Breast epithelium (tissue), 4 donors: ENCODE measurements around the gene PML. TPM values are rescaled to one million over a fixed set of nuclear protein-coding genes. Genes with fewer than 3 reads are reported as not detected.
A peak's percentile ranks its signal among the peaks of the same experiment; 100 is the strongest.

Source experiments
- DNase-seq, 2 donors: peaks; one replicate each; pipeline ENCODE4 v3.0.0-alpha.2; 2019; ENCODE audit warnings: low spot score in 2 of 2
- H3K27ac ChIP-seq, 2 donors: fragments of 200-600 bp; sonication (generic) in 1 of 2; one replicate each; pipeline ENCODE4 v1.5.1; 2016 to 2019; ENCODE audit warnings: mild to moderate bottlenecking in 1 of 2
- H3K27me3 ChIP-seq, 2 donors: fragments of 200-600 bp; sonication (generic) in 1 of 2; one replicate each; pipeline versions ENCODE4 v1.5.1 to v1.6.0; 2017 to 2019; ENCODE audit warnings: control low read depth in 1 of 2, mild to moderate bottlenecking in 1 of 2
- H3K36me3 ChIP-seq: fragments of 200-600 bp; one replicate; pipeline ENCODE4 v1.5.1; 2019
- H3K4me1 ChIP-seq, 2 donors: fragments of 200-600 bp; sonication (generic); one replicate each; pipeline ENCODE4 v1.5.1; 2016 to 2019; ENCODE audit warnings: control low read depth in 1 of 2
- H3K4me3 ChIP-seq, 3 donors: fragments of 200-600 bp; sonication (generic); 1 replicate in 2 of 3; 2 replicates in 1 of 3; pipeline ENCODE4 v1.5.1; 2016 to 2019; ENCODE audit warnings: mild to moderate bottlenecking in 3 of 3, moderate library complexity in 2 of 3
- H3K9me3 ChIP-seq, 2 donors: fragments of 200-600 bp; sonication (generic) in 1 of 2; one replicate each; pipeline ENCODE4 v1.5.1; 2016 to 2019; ENCODE audit warnings: control low read depth in 1 of 2
- CTCF ChIP-seq, 3 donors: fragments of 450-650 bp; IDR thresholded peaks; one replicate each; pipeline ENCODE4 v1.5.1; 2016 to 2017; ENCODE audit warnings: antibody characterized with exemption in 3 of 3, mild to moderate bottlenecking in 3 of 3, moderate library complexity in 3 of 3
- POLR2A ChIP-seq: fragments of 450-650 bp; IDR thresholded peaks from one replicate; pipeline ENCODE4 v1.6.1; 2016; ENCODE audit warnings: antibody characterized with exemption, mild to moderate bottlenecking, moderate library complexity
- POLR2AphosphoS5 ChIP-seq, 3 donors: sonication (generic); formaldehyde crosslinking; IDR thresholded peaks; one replicate each; pipeline ENCODE4 v1.6.1; 2017; ENCODE audit warnings: antibody characterized with exemption in 3 of 3
- intact Hi-C: fragments of 100-400 bp; cut with DNase I; formaldehyde crosslinking; loops from one replicate; pipeline ENCODE4 v1.15.1; 2023; ENCODE audit warnings: low total_unique reads
- total RNA-seq, 3 donors: library from RNA; depleted of rRNA; stranded (reverse); fragments of >200 nt; gene quantifications; one replicate each; pipeline ENCODE4 v1.1.0, GENCODE V29; 2016

The PML gene
- total RNA-seq, 3 donors from 2014 or later: 37.8 to 103 (median 49.8) TPM

DNA sequence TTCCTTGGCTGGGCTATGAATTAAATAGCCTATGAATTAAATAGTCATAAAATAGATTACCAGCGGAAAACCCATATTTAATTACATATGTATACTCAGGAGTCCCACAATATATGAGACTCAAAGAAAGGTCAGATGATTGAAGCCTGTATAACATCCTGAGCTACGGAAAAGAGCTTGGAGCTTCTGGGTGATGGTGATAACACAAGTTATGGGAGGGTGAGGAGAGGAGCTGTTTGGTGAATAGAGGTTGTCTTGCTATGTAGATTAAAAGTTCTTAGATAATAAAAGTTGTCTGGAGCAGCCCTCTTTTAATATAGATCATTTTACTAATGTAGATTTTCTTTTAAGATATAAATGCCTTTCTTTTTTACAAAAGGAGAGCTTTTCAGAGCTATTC lies 1.8 kb downstream of the PML start:
- Histone ChIP-seq H3K4me1 (peaks cover 4 to 18% of the 10 kb centered on the region in 2 donors), H3K27ac (peak overlapping the region; percentile 97 to 98), H3K36me3 (no peaks in the 10 kb centered on the region), H3K9me3 (no peaks in the 10 kb centered on the region), H3K27me3 (no peaks in the 10 kb centered on the region), H3K4me3 (peak overlapping the region; percentile 86 to 96 (median 93))
- no peak for DNase-seq
- TF ChIP-seq CTCF (IDR thresholded peaks at IDR 0.05): no peak
- TF ChIP-seq POLR2AphosphoS5 (IDR thresholded peaks at IDR 0.05): no peak
- no peak for TF ChIP-seq POLR2A
- intact Hi-C loops: no loop called here

DNA sequence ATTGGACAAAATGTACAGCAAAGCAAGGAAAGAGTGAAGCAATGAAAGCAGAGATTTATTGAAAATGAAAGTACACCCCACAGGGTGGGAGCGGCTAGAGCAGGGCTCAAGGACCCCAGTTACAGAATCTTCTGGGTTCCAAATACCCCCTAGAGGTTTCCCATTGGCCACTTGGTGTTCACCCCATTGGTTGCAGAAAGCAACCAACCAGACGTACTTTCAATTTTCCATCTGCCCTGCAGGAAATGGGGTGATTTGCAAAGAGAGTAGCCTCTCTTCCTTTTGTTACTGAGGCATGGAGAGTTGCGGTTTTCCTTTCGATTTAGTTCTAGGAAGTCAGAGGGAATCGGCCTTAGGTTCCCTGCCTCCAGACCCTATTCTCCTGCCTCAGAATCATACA lies 2.4 kb downstream of the PML start:
- TF ChIP-seq CTCF (IDR thresholded peaks at IDR 0.05): peak in 1 of 3 donors; percentile 12
- no peak for TF ChIP-seq POLR2A
- H3K36me3 ChIP-seq: no peaks in the 10 kb centered on the region
- no peaks in the 10 kb centered on the region for H3K9me3 ChIP-seq
- H3K4me1 ChIP-seq: peaks cover 4 to 13% of the 10 kb centered on the region in 2 donors
- H3K4me3 ChIP-seq: peak overlapping the region; percentile 86 to 96 (median 93)
- H3K27ac ChIP-seq: peak overlapping the region; percentile 62 to 97
- DNase-seq: no peak
- H3K27me3 ChIP-seq: no peaks in the 10 kb centered on the region
- intact Hi-C loops: no loop called here

DNA sequence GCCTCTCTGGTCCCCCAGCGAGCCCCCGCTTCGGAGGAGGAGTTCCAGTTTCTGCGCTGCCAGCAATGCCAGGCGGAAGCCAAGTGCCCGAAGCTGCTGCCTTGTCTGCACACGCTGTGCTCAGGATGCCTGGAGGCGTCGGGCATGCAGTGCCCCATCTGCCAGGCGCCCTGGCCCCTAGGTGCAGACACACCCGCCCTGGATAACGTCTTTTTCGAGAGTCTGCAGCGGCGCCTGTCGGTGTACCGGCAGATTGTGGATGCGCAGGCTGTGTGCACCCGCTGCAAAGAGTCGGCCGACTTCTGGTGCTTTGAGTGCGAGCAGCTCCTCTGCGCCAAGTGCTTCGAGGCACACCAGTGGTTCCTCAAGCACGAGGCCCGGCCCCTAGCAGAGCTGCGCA lies 3.5 kb downstream of the PML start:
- H3K36me3 ChIP-seq: no peaks in the 10 kb centered on the region
- peak overlapping the region in 1 of 2 donors; percentile 62 for H3K27ac ChIP-seq
- TF ChIP-seq POLR2AphosphoS5 (IDR thresholded peaks at IDR 0.05): no peak
- TF ChIP-seq POLR2A: no peak
- no peak for TF ChIP-seq CTCF (IDR thresholded peaks at IDR 0.05)
- peaks cover 4 to 13% of the 10 kb centered on the region in 2 donors for H3K4me1 ChIP-seq
- no peak for DNase-seq
- H3K27me3 ChIP-seq: no peaks in the 10 kb centered on the region
- peak overlapping the region; percentile 86 to 96 (median 93) for H3K4me3 ChIP-seq
- intact Hi-C loops: no loop called here
- H3K9me3 ChIP-seq: no peaks in the 10 kb centered on the region

- DNase-seq: no peak
- no peaks in the 10 kb centered on the region for H3K36me3 ChIP-seq
- peaks cover 0 to 23% of the 10 kb centered on the region in 2 donors for H3K4me1 ChIP-seq
- intact Hi-C loops: loop anchor here (1.0 kb wide), 1 partner anchor 11 kb away; no protein-coding TSS in a partner anchor
- H3K27ac ChIP-seq: peak overlapping the region; percentile 57 to 69
- TF ChIP-seq POLR2AphosphoS5 (IDR thresholded peaks at IDR 0.05) (no peak), POLR2A (no peak), CTCF (IDR thresholded peaks at IDR 0.05) (no peak)
- no peak overlapping the region for H3K4me3 ChIP-seq
- H3K27me3 ChIP-seq: no peaks in the 10 kb centered on the region
- H3K9me3 ChIP-seq: no peaks in the 10 kb centered on the region
Observed at GRCh38 chr15:74006774-74007639, 12.5 kb downstream of the PML start.

DNA sequence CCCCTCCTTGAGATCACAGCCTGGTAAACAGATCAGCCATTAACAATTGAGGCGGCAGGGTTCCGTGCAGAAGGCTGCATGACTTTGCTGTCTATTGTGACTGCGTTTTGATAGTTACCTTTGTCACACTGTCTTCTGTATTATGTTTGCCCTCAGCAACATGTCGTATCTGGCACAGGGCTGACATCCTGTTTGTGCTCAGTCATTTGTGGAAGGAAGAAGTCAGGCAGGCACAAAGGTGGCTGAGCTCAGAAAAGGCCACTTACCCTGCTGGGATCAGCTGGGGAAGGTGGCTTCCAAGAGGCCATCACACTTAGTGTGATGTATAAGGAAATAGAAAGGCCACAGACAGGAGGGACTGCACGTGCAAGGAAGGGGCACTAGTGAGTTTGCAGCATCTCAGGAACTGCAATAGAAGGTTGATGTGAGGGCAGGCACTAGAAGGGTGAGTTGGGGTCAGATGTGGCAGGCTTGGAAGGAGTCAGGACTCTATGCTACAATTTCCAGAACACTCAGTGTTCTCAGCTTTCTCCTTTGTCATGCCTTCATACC lies 13.4 kb downstream of the PML start:
- no peaks in the 10 kb centered on the region for H3K9me3 ChIP-seq
- intact Hi-C loops: loop anchor here (1.0 kb wide), 1 partner anchor 10 kb away; no protein-coding TSS in a partner anchor
- H3K27ac ChIP-seq: peak overlapping the region; percentile 57 to 69
- H3K4me3 ChIP-seq: no peak overlapping the region
- H3K36me3 ChIP-seq: no peaks in the 10 kb centered on the region
- peaks cover 0 to 23% of the 10 kb centered on the region in 2 donors for H3K4me1 ChIP-seq
- H3K27me3 ChIP-seq: no peaks in the 10 kb centered on the region
- DNase-seq: no peak
- TF ChIP-seq POLR2A: no peak
- TF ChIP-seq CTCF (IDR thresholded peaks at IDR 0.05): no peak
- TF ChIP-seq POLR2AphosphoS5 (IDR thresholded peaks at IDR 0.05): peak in 1 of 3 donors; percentile 32
